HG03342 (cell line): ENCODE data around the gene VDAC2.

ENCODE experiments used
- ATAC-seq: cut with Tn5 transposase; IDR thresholded peaks from one replicate; pipeline ENCODE4 v1.9.1; 2021; ENCODE audit warnings: mild to moderate bottlenecking, moderate library complexity; ENCODE audit not compliant: unreplicated experiment

The VDAC2 gene

GRCh38 chr10:75247797-75248196, 37.2 kb downstream of the VDAC2 start:
- no peak for ATAC-seq

GRCh38 chr10:75250934-75251333, 40.3 kb downstream of the VDAC2 start:
- ATAC-seq = no peak

- ATAC-seq = no peak
Observed at GRCh38 chr10:75253281-75254220, 43.0 kb downstream of the VDAC2 start.

GRCh38 chr10:75254739-75255138, 44.1 kb downstream of the VDAC2 start:
- no peak for ATAC-seq

GRCh38 chr10:75260990-75261389, 50.4 kb downstream of the VDAC2 start:
- no peak for ATAC-seq

- ATAC-seq = no peak
Observed at GRCh38 chr10:75261813-75262705, 51.5 kb downstream of the VDAC2 start.

- no peak for ATAC-seq
Observed at GRCh38 chr10:75263806-75264205, 53.2 kb downstream of the VDAC2 start.

- no peak for ATAC-seq
Observed at GRCh38 chr10:75265856-75266255, 55.3 kb downstream of the VDAC2 start.

GRCh38 chr10:75266945-75267344, 56.3 kb downstream of the VDAC2 start:
- ATAC-seq = no peak

- no peak for ATAC-seq
Observed at GRCh38 chr10:75269605-75270004, 59.0 kb downstream of the VDAC2 start.

- no peak for ATAC-seq
Observed at GRCh38 chr10:75272094-75272493, 61.5 kb downstream of the VDAC2 start.

GRCh38 chr10:75272896-75273295, 62.3 kb downstream of the VDAC2 start:
- no peak for ATAC-seq

GRCh38 chr10:75276069-75276872, 65.7 kb downstream of the VDAC2 start:
- no peak for ATAC-seq

- no peak for ATAC-seq
Observed at GRCh38 chr10:75280236-75280635, 69.6 kb downstream of the VDAC2 start.
